WERI-Rb-1 (cell line): ENCODE measurements around the gene ARHGAP35.

ENCODE experiments used
- DNase-seq: peaks from one replicate; pipeline ENCODE4 v3.0.0-alpha.2; 2020
- H3K27ac ChIP-seq: fragments of 250-450 bp; sonication (Bioruptor Pico); 2 replicates; pipeline ENCODE4 v1.5.1; 2020; ENCODE audit warnings: mild to moderate bottlenecking, moderate library complexity
- H3K27me3 ChIP-seq: fragments of 250-450 bp; sonication (Bioruptor Pico); 2 replicates; pipeline ENCODE4 v1.5.1; 2021; ENCODE audit warnings: mild to moderate bottlenecking, low read depth, moderate library complexity; ENCODE audit not compliant: insufficient read depth, severe bottlenecking
- H3K36me3 ChIP-seq: fragments of 250-450 bp; sonication (Bioruptor Pico); 2 replicates; pipeline ENCODE4 v1.5.1; 2020; ENCODE audit warnings: mild to moderate bottlenecking, moderate library complexity
- H3K4me3 ChIP-seq: 2 replicates; pipeline ENCODE4 v1.5.1; 2011; ENCODE audit warnings: low read depth, mild to moderate bottlenecking, control low read depth, low read length
- H3K9me3 ChIP-seq: fragments of 250-450 bp; sonication (Bioruptor Pico); 2 replicates; pipeline ENCODE4 v1.5.1; 2021; ENCODE audit warnings: mild to moderate bottlenecking, moderate library complexity; ENCODE audit not compliant: severe bottlenecking
- TF ChIP-seq, protein P1 (sequence below): IDR thresholded peaks from 2 replicates; pipeline ENCODE4 v1.5.1; 2011; ENCODE audit warnings: low read depth, mild to moderate bottlenecking, control low read depth, inconsistent platforms, low read length

Gene ARHGAP35

DNA sequence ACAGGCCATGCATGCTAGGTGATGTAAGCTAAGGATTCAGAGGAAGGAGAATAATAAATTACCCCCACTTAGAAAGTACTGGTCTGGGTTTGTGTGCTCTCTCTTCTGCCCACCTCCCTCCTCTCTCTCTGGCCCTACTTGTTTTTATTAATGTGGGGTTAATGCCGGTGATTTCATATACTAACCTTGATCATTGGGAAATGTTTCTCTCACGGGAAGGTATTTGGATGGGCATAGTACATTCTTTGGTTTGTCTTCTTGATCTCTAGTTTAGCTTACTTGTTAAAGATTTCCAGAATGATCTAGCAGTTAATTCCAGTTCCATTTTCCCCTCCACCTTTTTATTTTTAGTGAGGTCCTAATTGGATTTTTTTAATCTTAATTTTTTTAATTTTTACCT is 24.6 kb downstream of the ARHGAP35 start:
- DNase-seq, result no peak
- no peaks in the 10 kb centered on the region for H3K27me3 ChIP-seq
- no peaks in the 10 kb centered on the region for H3K36me3 ChIP-seq
- no peaks in the 10 kb centered on the region for H3K9me3 ChIP-seq
- TF ChIP-seq, protein P1, sequence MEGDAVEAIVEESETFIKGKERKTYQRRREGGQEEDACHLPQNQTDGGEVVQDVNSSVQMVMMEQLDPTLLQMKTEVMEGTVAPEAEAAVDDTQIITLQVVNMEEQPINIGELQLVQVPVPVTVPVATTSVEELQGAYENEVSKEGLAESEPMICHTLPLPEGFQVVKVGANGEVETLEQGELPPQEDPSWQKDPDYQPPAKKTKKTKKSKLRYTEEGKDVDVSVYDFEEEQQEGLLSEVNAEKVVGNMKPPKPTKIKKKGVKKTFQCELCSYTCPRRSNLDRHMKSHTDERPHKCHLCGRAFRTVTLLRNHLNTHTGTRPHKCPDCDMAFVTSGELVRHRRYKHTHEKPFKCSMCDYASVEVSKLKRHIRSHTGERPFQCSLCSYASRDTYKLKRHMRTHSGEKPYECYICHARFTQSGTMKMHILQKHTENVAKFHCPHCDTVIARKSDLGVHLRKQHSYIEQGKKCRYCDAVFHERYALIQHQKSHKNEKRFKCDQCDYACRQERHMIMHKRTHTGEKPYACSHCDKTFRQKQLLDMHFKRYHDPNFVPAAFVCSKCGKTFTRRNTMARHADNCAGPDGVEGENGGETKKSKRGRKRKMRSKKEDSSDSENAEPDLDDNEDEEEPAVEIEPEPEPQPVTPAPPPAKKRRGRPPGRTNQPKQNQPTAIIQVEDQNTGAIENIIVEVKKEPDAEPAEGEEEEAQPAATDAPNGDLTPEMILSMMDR, result no peak
- no peak overlapping the region for H3K4me3 ChIP-seq
- H3K27ac ChIP-seq, result no peak overlapping the region

DNA sequence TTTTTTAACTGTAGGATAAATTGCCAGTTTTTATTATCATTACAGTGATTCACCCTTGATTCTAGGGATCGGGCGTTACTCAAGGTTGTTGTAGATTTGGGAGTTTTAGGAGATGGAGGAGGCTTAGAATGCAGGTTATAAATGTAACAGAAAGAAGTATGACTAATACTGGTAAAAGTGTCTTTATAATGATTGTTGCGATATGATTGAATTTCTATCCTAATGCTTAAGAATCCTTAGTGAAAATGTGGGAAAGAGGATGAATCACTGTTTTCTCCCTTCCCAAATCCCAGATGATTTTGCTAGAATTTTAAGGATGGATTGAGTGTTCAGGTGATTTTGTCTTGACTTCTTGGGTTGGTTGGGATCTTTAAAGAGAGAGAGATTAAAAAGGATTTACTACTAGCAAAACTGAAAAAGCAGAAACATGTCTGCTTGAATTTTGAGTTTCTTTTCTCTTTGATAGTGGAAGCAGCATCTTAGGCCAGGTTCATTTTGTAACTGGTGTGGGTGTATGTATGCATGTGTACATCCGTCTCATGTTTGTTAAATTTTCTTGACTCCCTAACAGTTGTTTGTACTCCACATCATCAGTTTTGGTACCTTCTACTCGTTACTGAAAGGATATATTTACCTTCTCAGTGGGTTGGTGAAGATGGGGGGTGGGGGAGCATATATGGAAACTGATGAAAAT is 25.9 kb downstream of the ARHGAP35 start:
- TF ChIP-seq, protein P1, result no peak
- Histone ChIP-seq H3K4me3 (no peak overlapping the region), H3K27ac (no peak overlapping the region), H3K27me3 (no peaks in the 10 kb centered on the region), H3K9me3 (no peaks in the 10 kb centered on the region), H3K36me3 (no peaks in the 10 kb centered on the region)
- DNase-seq, result no peak

DNA sequence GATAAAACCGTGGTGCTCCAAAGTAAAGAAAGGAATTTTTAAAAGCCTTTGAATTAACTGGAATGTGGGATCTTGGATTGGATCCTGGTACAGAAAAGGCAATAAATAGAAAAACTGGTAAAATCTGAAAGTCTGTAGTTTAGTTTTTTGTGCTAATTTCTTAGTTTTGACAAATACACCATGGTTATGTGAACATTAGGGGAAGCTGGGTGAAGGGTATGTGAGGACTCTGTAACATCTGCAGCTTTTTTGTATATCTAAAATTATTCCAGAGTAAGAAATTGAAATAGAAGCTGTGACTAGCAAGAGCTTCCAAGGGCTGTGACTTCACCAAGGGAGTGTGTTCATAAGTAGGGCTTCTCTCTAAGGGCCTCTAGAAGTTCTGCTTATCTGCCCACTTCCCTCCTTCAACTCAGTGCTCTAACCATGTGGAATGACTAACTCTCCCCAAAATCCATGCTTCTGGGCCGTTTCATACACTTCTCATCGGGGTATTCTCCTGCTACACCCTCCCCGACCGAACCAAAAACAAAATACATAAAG is 26.5 kb downstream of the ARHGAP35 start:
- H3K27ac ChIP-seq, result no peak overlapping the region
- no peak for DNase-seq
- TF ChIP-seq, protein P1, result no peak
- H3K9me3 ChIP-seq, result no peaks in the 10 kb centered on the region
- H3K27me3 ChIP-seq, result no peaks in the 10 kb centered on the region
- no peak overlapping the region for H3K4me3 ChIP-seq
- H3K36me3 ChIP-seq, result no peaks in the 10 kb centered on the region

DNA sequence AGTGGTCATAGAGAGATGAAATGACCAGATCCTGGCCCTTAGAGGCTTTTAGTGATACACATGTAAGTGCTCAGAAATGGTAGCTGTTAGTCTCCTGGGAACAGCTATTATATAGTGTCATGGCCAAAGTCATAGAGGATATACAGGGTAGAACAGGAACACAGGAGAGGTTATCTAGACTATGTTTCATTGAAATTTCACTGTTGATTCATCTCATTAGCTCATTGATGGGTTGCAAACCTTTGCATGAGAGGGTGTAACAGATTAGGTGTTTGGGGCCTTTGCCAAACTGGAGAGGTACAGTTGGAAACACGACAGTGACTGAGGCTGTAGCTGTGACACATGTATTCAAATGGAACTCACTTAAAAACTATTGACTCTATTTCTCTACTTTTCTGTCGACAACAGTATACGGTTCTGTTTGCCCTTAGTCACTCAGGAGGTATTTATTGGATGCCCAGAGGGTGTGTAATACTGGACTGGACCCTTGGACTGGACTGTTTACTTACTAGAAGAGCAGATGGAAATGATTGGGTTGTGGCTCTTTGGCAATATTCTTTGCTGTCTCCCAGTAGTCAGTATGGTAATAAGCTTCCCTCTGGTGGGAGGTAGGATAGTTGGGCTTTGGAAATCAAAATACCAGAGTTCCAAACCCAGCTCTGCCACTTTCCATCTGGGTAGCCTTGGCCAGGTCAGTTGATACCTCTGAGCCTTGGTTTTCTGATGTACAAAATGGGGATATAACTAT is 29.8 kb downstream of the ARHGAP35 start:
- Histone ChIP-seq H3K4me3 (no peak overlapping the region), H3K27me3 (no peaks in the 10 kb centered on the region), H3K9me3 (no peaks in the 10 kb centered on the region), H3K36me3 (no peaks in the 10 kb centered on the region), H3K27ac (no peak overlapping the region)
- TF ChIP-seq, protein P1, result no peak
- DNase-seq, result no peak

DNA sequence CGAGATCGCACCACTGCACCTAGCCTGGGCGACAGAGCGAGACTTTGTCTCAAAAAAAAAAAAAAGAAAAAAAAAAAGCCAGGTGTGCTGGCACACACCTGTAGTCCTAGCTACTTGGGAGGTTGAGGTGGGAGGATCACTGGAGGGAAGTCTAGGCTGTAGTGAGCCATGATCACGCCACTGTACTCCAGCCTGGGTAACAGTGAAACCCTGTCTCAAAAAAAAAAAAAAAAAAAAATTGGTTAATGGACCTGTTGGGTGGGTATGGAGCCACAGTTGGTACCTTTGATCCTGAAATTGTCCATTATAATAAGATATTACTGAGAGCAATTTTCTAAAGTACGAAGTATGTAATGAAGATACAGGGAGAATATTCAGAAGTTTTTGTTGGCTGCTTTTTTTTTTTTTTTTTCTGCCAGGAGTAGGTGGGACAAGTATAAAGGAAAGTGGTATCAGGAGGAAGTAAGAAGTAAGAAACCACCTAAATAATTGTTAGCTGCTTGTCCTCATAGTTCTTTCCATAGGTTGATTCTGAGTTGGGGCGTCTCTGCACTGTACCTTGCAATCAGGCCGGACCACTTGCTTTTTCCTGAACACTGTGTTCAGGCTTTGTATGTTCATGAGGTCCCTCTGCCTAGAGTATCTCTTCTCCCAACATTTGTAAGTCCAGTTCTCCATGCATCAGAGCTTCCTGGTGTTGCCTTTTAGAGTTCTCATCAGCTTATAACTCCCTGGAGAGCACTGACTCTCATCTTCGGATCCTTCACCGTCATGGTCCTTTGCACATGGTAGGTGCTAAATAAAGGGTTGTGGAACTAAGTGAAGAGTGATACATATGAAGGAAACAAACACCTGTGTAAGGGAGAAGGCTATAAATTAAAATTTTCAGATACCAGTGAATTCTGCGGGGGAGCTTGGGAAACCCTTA is 31.7 kb downstream of the ARHGAP35 start:
- H3K9me3 ChIP-seq, result no peaks in the 10 kb centered on the region
- TF ChIP-seq, protein P1, result no peak
- H3K4me3 ChIP-seq, result no peak overlapping the region
- DNase-seq, result no peak
- H3K36me3 ChIP-seq, result no peaks in the 10 kb centered on the region
- H3K27me3 ChIP-seq, result no peaks in the 10 kb centered on the region
- no peak overlapping the region for H3K27ac ChIP-seq
